Right atrium auricular region (tissue), 2 donors: ENCODE data around the gene SHISAL1. TPM values are rescaled to one million over a fixed set of nuclear protein-coding genes. Genes with fewer than 3 reads are reported as not detected.

Source experiments
- DNase-seq: peaks from one replicate; pipeline ENCODE4 v3.0.0-alpha.2; 2019; ENCODE audit warnings: low spot score
- H3K27ac ChIP-seq, 2 donors: fragments of 200-600 bp; sonication (generic); 1 replicate in 1 of 2; 2 replicates in 1 of 2; pipeline ENCODE4 v1.5.1; 2016 to 2019
- H3K27me3 ChIP-seq, 2 donors: fragments of 200-600 bp; sonication (generic); one replicate each; pipeline versions ENCODE4 v1.5.1 to v1.6.0; 2017 to 2019
- H3K36me3 ChIP-seq: fragments of 200-600 bp; sonication (generic); one replicate; pipeline ENCODE4 v1.5.1; 2016
- H3K4me1 ChIP-seq, 2 donors: fragments of 200-600 bp; sonication (generic); one replicate each; pipeline versions ENCODE4 v1.5.1 to v1.6.0; 2017 to 2019
- H3K4me3 ChIP-seq, 2 donors: fragments of 200-600 bp; sonication (generic); 1 replicate in 1 of 2; 2 replicates in 1 of 2; pipeline ENCODE4 v1.5.1; 2017 to 2019; ENCODE audit warnings: mild to moderate bottlenecking in 1 of 2, moderate library complexity in 1 of 2
- H3K9me3 ChIP-seq, 2 donors: fragments of 200-600 bp; sonication (generic); one replicate each; pipeline ENCODE4 v1.5.1; 2019
- CTCF ChIP-seq, 2 donors: fragments of 200-600 bp; sonication (generic); IDR thresholded peaks; one replicate each; pipeline ENCODE4 v1.5.1; 2019; ENCODE audit warnings: antibody characterized with exemption in 2 of 2
- total RNA-seq, 2 donors: library from RNA; depleted of rRNA; stranded (reverse); fragments of >200 nt; gene quantifications; one replicate each; pipeline ENCODE4 v1.1.0, GENCODE V29; 2016

SHISAL1 gene
- total RNA-seq, 2 donors from 2014 or later: 0.26 to 2.0 TPM

GRCh38 chr22:44247923-44248892 lies 64.5 kb downstream of the SHISAL1 start:
- H3K4me3 ChIP-seq: no peak overlapping the region
- no peak overlapping the region for H3K27ac ChIP-seq
- H3K4me1 ChIP-seq: no peaks in the 10 kb centered on the region
- peak; percentile 26 for DNase-seq
- no peak for TF ChIP-seq CTCF (IDR thresholded peaks at IDR 0.05)
- no peaks in the 10 kb centered on the region for H3K36me3 ChIP-seq
- peaks cover 0 to 17% of the 10 kb centered on the region in 2 donors for H3K9me3 ChIP-seq
- no peaks in the 10 kb centered on the region for H3K27me3 ChIP-seq

- no peaks in the 10 kb centered on the region for H3K36me3 ChIP-seq
- no peaks in the 10 kb centered on the region for H3K4me1 ChIP-seq
- TF ChIP-seq CTCF (IDR thresholded peaks at IDR 0.05): no peak
- DNase-seq: peak; percentile 18
- peaks cover 0 to 17% of the 10 kb centered on the region in 2 donors for H3K9me3 ChIP-seq
- H3K27ac ChIP-seq: no peak overlapping the region
- no peaks in the 10 kb centered on the region for H3K27me3 ChIP-seq
- H3K4me3 ChIP-seq: no peak overlapping the region
Measured at GRCh38 chr22:44247346-44247745, 65.4 kb downstream of the SHISAL1 start.

- no peaks in the 10 kb centered on the region for H3K36me3 ChIP-seq
- H3K4me3 ChIP-seq: no peak overlapping the region
- peak; percentile 38 for DNase-seq
- no peak for TF ChIP-seq CTCF (IDR thresholded peaks at IDR 0.05)
- no peak overlapping the region for H3K27ac ChIP-seq
- no peaks in the 10 kb centered on the region for H3K4me1 ChIP-seq
- H3K27me3 ChIP-seq: no peaks in the 10 kb centered on the region
- H3K9me3 ChIP-seq: peaks cover 0 to 17% of the 10 kb centered on the region in 2 donors
Measured at GRCh38 chr22:44246615-44247326, 66.0 kb downstream of the SHISAL1 start.

GRCh38 chr22:44245867-44246266 lies 66.9 kb downstream of the SHISAL1 start:
- Histone ChIP-seq H3K9me3 (peaks cover 0 to 17% of the 10 kb centered on the region in 2 donors), H3K4me3 (no peak overlapping the region), H3K27ac (no peak overlapping the region), H3K27me3 (no peaks in the 10 kb centered on the region), H3K4me1 (no peaks in the 10 kb centered on the region), H3K36me3 (no peaks in the 10 kb centered on the region)
- no peak for TF ChIP-seq CTCF (IDR thresholded peaks at IDR 0.05)
- peak; percentile 11 for DNase-seq

- H3K4me3 ChIP-seq: no peak overlapping the region
- peak; percentile 38 for DNase-seq
- no peaks in the 10 kb centered on the region for H3K36me3 ChIP-seq
- peaks cover 0 to 14% of the 10 kb centered on the region in 2 donors for H3K9me3 ChIP-seq
- no peaks in the 10 kb centered on the region for H3K4me1 ChIP-seq
- H3K27ac ChIP-seq: no peak overlapping the region
- H3K27me3 ChIP-seq: no peaks in the 10 kb centered on the region
- no peak for TF ChIP-seq CTCF (IDR thresholded peaks at IDR 0.05)
Measured at GRCh38 chr22:44245438-44245837, 67.3 kb downstream of the SHISAL1 start.
